GM23338 (cell line): ENCODE results near the gene RELB.

Experiments used
- CREB1 ChIP-seq: fragments of 250-450 bp; sonication (Bioruptor Pico); IDR thresholded peaks from 2 replicates; pipeline ENCODE4 v1.5.0; 2020; ENCODE audit warnings: low read depth, mild to moderate bottlenecking, moderate library complexity
- CTCF ChIP-seq, 2 experiments: fragments of 200-600 bp in 1 of 2; sonication (generic) in 1 of 2; conservative IDR thresholded peaks; 2 replicates each; pipeline versions ENCODE4 v1.5.1 to v1.6.1; 2016 to 2017; ENCODE audit warnings: antibody characterized with exemption in 2 of 2, low read depth in 2 of 2, mild to moderate bottlenecking in 2 of 2, moderate library complexity in 1 of 2
- EZH2 ChIP-seq: fragments of 200-600 bp; sonication (generic); IDR thresholded peaks from one replicate; pipeline ENCODE4 v1.8.0; 2017; ENCODE audit warnings: antibody characterized with exemption, mild to moderate bottlenecking, low read depth; ENCODE audit not compliant: unreplicated experiment
- POLR2AphosphoS5 ChIP-seq: IDR thresholded peaks from 2 replicates; pipeline ENCODE4 v1.6.1; 2016; ENCODE audit warnings: antibody characterized with exemption, low read depth
- REST ChIP-seq: IDR thresholded peaks from one replicate; pipeline ENCODE4 v1.6.1; 2018; ENCODE audit warnings: antibody characterized with exemption; ENCODE audit not compliant: unreplicated experiment

- TF ChIP-seq CTCF (conservative IDR thresholded peaks at IDR 0.05; ENCODE audit: low read depth in 2 of 2) = no peak
- TF ChIP-seq EZH2 = no peak
- TF ChIP-seq REST = no peak
- TF ChIP-seq POLR2AphosphoS5 = no peak
- TF ChIP-seq CREB1 (CRISPR knock-in tag) = no peak
Observed at GRCh38 chr19:45070861-45071544, 69.7 kb downstream of the RELB start.
